ENCODE data around the gene PNPLA1.

The PNPLA1 gene

DNA sequence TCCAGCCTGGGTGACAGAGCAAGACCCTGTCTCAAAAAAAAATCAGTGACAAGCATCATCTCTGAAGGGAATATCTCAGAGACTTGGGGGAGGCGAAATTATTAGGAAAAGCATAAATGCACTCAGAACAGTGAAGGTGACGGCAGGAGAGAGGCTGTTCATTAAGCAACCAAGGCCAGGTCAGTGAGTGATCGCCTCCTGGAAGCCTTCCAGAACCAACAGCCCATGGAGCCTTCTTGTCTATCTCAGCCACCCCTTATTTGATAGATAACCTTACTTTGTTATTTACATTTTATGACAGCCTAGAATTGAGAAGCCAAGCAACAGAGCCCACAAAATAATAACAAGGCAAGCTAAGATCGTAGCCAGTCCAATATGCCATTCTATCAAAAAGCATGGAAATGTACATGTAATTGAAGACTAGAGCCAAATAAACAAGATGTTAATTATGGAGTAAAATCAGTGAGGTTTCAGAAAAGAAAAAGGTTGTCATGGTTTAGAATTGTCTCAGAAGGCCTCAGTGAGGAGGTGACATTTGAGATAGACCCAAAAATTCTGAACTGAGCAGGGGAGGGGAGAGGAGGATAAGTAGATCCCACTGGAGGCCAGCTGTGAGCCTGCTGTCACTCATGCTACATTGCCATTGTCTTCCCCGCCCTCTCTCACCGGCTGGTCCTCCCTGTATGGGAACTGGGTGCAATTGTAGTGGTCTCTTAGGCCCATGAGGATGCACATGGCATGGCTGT is 49.0 kb downstream of the PNPLA1 start:
- DNase-seq = no peak

GRCh38 chr6:36319436-36319762 is 49.5 kb downstream of the PNPLA1 start:
- DNase-seq = no peak

DNA sequence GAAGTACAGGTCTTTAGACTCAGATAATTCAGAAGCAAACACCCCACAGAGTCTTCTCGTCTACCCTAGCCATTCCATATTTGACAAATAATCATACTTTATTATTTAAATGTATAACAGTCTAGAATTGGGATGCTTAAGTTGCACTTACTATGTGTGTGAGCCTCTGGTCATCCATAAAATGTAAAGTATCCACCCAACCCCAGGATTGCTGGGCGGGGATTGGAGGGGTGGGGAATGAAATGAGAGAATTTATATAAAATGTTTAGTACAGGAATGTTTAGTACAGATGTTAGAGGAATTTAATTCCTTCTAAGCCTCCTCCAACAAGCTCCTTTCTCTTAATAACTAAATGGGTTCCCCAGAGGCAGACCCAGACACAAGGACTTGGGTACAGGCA is 50.0 kb downstream of the PNPLA1 start:
- DNase-seq = no peak

GRCh38 chr6:36320475-36320874 is 50.6 kb downstream of the PNPLA1 start:
- no peak for DNase-seq

DNA sequence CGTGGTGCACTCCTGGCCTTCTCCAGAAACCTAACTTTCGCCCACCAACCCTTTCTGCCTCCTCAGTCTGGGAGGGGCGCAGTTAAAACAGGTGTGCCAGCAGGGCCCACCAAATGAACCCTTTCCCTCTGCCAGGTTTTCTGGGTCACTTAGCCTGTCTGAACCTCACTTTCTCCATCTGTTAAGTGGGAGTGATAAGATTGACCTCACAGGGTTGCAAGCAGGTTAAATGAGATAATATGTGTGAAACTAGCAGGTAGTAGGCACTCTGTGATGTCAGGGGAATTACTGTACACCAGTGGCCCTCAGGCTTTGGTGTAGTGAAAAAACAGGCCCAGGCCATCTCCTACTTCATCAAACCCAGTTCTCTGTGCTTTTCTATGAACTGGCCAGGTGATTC is 52.7 kb downstream of the PNPLA1 start:
- DNase-seq = no peak

GRCh38 chr6:36323062-36323461 is 53.2 kb downstream of the PNPLA1 start:
- no peak for DNase-seq

DNA sequence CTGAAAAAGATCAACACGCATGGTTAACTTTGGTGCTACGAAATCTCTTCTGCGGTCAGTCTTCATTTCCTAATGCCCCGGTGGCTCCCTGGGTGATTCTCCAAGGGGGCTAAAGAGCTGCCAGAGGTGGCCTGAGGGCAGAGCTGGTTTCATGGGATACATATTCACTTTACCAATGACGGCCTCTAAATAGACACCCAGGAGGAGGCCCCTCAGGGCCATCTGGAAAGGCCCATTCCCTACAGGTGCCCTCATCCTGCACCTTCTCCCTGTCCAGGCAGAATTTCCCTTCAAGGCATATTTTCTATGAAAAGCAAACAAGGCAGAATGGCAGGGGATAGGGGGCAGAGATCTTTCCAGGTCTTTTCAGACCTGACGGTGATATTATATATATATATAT is 54.3 kb downstream of the PNPLA1 start:
- no peak for DNase-seq

DNA sequence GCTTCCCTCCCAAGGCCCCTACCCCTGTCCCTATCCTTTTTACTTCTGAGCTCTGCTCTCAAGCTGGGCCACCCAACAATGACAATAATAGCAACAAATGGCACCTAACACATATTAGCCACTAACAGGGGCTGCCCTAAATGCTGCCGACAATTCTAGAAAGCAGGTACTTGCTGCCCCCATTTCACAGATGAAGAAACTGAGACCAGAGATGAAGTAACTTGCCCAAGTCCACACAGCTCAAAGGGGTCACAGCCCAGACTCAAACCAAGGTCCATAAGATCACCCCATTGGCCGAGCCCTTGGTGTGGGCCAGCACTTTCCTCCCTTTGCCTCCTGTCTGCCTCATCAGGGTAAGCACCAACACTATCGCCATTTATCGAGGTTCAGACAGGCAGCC is 54.9 kb downstream of the PNPLA1 start:
- DNase-seq = no peak

DNA sequence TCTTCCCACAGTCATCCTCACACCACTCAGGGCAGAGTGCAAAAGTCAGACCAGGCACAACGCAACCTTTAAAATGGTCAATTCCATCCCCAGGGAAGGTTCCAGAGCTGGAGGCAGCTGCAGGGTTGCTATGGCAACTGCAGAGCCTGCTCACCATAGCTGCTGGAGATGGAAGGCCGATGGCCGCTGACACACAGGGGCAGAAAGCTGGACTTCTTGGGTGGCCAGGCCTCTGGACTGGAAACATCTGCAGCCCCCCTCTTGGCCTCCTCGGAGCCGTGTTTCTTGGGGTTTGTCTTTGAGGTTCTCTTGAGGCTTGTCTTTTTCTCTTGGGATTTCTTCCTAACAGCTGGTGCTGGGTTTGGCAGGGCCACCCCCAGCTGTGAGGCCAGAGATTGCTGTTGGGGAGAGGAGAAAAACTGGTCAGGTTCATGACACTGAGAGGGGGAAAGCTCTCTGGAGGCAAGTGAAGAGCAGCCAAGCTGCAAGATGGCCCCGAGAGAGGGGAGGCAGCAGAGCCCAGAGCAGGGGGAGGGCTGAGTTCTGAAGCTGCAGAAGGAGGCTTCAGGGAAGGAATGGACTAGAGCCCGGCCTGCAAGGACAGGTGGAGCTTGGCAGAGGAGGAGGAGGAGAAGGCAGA is 56.6 kb downstream of the PNPLA1 start:
- DNase-seq = no peak

GRCh38 chr6:36327226-36327918 is 57.5 kb downstream of the PNPLA1 start:
- no peak for DNase-seq

DNA sequence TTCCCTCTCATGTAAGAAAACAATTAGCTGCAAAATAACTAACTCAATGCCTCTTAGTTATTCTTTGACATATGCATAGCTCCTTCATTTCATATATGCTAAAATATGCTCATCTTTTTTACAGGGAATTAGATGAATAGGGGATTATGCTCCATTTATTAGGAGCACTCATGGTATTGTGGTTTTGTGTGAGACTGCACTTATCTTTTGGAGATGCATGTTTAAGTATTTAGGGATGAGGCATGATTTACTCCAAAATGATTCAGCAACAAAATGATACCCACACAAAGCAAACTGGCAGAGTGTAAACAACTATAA is 58.0 kb downstream of the PNPLA1 start:
- DNase-seq = no peak

DNA sequence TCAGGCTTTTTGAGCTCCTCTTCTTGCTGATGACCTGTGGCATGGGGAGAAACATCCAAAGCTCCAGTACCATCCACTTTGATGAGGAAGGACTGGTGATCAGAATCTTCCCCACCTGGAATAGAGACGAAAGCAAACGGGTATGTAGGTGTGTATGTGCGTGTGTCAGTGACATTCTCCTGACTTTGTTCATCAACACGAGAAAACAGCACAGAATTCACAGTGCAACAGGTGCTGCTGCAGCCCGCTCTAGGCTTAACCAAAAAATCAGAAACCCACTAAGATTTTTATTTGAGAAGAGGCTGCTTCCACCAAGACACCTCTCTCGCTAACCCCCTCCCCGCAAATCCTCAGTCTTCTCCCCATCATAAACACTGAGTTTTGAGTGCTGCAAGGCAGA is 58.7 kb downstream of the PNPLA1 start:
- DNase-seq = no peak

GRCh38 chr6:36329798-36330291 is 60.0 kb downstream of the PNPLA1 start:
- no peak for DNase-seq

DNA sequence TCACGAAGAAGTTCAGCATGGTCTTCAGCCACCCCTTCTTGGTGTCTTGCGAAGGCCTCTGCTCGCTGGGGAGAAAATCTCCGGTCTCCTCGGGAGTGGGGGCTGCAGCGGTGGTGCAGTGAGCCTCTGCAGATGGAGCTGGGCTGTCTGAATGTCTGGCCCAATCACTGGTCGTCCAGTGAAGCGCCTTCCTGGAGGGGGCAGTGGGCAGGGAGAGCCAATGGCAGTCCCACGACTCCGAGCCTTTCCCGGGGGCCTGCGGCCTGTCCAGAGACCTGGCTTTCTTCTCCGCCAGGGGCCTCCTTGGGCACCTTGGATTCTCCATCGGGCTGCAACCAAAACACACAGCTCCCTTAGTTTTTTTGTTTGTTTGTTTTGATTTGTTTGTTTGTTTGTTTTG is 60.5 kb downstream of the PNPLA1 start:
- DNase-seq = no peak

DNA sequence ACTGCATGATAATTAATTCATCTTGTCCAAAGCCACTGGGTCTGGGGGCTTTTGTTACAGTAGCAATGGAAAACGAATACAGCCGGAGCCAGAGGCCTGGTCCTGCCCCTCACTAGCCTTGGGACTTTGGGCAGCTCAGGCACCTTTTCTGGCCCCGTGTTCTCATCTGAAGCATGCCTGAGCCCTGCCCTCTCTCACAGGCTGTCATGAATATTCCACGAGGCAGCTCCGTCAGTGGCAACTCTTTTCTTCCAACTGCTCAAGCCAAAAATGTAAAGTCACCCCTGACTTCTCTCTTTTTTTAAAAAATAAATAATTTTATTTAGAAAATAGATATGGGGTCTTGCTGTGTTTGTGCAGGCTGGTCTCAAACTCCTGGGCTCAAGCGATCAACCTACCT is 61.5 kb downstream of the PNPLA1 start:
- no peak for DNase-seq

- no peak for DNase-seq
Observed at GRCh38 chr6:36333171-36333895, 63.5 kb downstream of the PNPLA1 start.

GRCh38 chr6:36333931-36334725 is 64.3 kb downstream of the PNPLA1 start:
- no peak for DNase-seq

- no peak for DNase-seq
Observed at GRCh38 chr6:36334832-36335459, 65.1 kb downstream of the PNPLA1 start.

DNA sequence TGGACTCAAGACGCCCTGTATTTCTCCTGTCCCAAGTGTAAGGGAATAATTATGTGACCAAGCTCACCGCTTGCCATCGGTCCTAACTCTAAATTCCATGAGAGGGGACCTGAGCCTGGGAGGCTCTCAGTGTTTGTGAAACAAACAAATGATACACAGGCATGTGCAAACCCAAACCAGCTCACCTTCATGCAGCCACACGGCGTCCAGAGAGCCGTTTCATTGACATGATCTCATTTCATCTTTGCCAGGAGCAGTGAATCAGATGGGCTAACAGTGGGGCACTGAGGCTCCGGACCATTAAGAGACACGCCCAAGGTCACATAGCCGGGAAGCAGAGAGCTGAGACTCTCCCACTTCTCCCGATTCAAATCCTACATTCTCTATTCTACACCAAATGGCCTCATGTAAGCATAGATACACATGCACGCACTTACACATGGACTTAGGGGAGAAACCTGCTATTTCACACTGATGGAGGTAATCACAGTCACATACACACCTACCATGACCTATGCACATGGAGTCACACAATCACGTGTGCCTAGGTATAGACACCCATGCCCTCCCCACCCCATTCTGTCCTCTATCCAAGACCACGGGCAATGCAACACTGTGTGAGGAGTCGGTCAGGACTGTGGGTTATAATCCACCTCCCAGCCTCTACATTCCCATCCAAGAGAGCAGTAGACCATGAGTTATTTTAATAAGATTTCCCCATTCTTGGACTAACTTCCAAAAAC is 65.8 kb downstream of the PNPLA1 start:
- no peak for DNase-seq

DNA sequence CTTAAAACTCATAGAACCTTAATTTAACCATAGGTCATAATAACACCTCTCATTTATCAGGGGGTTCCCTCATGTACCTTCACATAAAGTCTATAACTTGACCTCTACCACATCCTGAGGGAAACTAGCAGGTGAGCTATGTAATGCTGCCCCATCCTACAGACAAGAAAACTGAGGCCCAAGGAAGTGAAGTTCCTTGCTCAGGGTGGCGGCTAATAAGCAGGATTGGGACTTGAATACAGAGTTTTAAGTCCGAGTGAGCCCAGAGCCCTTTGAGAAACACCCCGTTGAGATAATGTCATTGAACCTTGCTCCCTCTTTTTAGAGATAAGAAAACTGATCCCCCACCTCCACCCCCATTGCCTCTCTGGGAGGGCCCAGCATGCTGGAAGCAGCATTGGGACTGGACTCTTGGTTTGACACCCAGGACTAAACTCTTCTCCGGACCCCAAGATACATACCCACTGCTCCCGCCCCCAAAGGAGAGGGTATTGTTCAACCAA is 66.4 kb downstream of the PNPLA1 start:
- DNase-seq = no peak

- no peak for DNase-seq
Observed at GRCh38 chr6:36336779-36337241, 67.0 kb downstream of the PNPLA1 start, which contains the start of gene BNIP5. Gene BNIP5, minus strand, starts transcription at chr6:36336888. Its CDS starts 6,198 bp downstream, at chr6:36330690.

Measured in activated T-cell treated with anti-CD3 and anti-CD28 coated beads for 4 hours (primary cell).